ENCODE measurements around the gene PARP16. TPM values are rescaled to one million over a fixed set of nuclear protein-coding genes. Genes with fewer than 3 reads are reported as not detected.

The PARP16 gene
- total RNA-seq, 5 donors from 2014 or later (not counting 1 experiment from before 2014, with no cell fraction given): 16.2 to 23.3 (median 18.5) TPM

GRCh38 chr15:65305776-65306175 lies 19.1 kb upstream of the PARP16 start:
- H3K36me3 Mint-ChIP-seq: no peaks in the 10 kb centered on the region
- H3K4me3 Mint-ChIP-seq: no peak overlapping the region

GRCh38 chr15:65305150-65305758 lies 18.6 kb upstream of the PARP16 start:
- Mint-ChIP-seq H3K4me1 (peaks cover 25% of the 10 kb centered on the region in 3 donors), H3K27ac (peak overlapping the region; percentile 98 to 99), H3K27me3 (no peaks in the 10 kb centered on the region), H3K36me3 (no peaks in the 10 kb centered on the region), H3K9me3 (no peaks in the 10 kb centered on the region), H3K4me3 (peak overlapping the region; percentile 92 to 94 (median 93))
- Histone ChIP-seq H3K27me3 (replicated peaks in 1 of 2; ENCODE audit: control insufficient read depth in 2 of 2, extremely low read depth in 1 of 2, insufficient read depth in 2 of 2, low read length in 1 of 2) (no peaks in the 10 kb centered on the region), H3K9me3 (no peaks in the 10 kb centered on the region), H3K36me3 (ENCODE audit: control insufficient read depth in 2 of 2, extremely low read depth in 1 of 2, insufficient read depth in 1 of 2, low read length in 1 of 2) (no peaks in the 10 kb centered on the region), H3K4me3 (ENCODE audit: control insufficient read depth in 1 of 2, extremely low read depth in 1 of 2, low read length in 1 of 2) (peak overlapping the region in 1 of 2 donors; percentile 60), H3K27ac (ENCODE audit: low read length) (peak overlapping the region; percentile 99), H3K4me1 (ENCODE audit: control insufficient read depth in 1 of 2, extremely low read depth in 1 of 2, insufficient read depth in 2 of 2, low read length in 2 of 2) (peaks cover 11 to 21% of the 10 kb centered on the region in 2 experiments)
- 53% methylated on average over 8 of the region's 14 CpGs for WGBS (ENCODE audit: insufficient coverage)
- ChIA-PET CTCF (interaction anchor here (0.6 to 1.0 kb wide), 11 partner anchors 14 to 411 kb away, joined by 3 to 8 read pairs (median 3); partner anchors contain the start of genes CLPX (in 1 of the 2) and PARP16 (in 1 of the 2)), POLR2A (interaction anchor here (0.6 to 1.9 kb wide), 20 partner anchors 10 to 1445 kb away, joined by 3 to 42 read pairs (median 4); partner anchors contain the start of genes CLPX (in 1 of the 2), PARP16 (in 1 of the 2) and RNU5A-1 (in 1 of the 2))
- DNase-seq: no peak
- ATAC-seq (replicated peaks in 1 of 4): peak in 2 of 4 experiments; percentile 5 to 13

More at GRCh38 chr15:65305776-65306175, 19.1 kb upstream of the PARP16 start:
- H3K27me3 ChIP-seq (replicated peaks in 1 of 2; ENCODE audit: control insufficient read depth in 2 of 2, extremely low read depth in 1 of 2, insufficient read depth in 2 of 2, low read length in 1 of 2): no peaks in the 10 kb centered on the region
- no peaks in the 10 kb centered on the region for H3K36me3 ChIP-seq (ENCODE audit: control insufficient read depth in 2 of 2, extremely low read depth in 1 of 2, insufficient read depth in 1 of 2, low read length in 1 of 2)
- H3K4me1 ChIP-seq (ENCODE audit: control insufficient read depth in 1 of 2, extremely low read depth in 1 of 2, insufficient read depth in 2 of 2, low read length in 2 of 2): peaks cover 9 to 17% of the 10 kb centered on the region in 2 experiments
- WGBS (ENCODE audit: insufficient coverage): no CpG with 5 or more reads among the region's 3 CpGs
- Mint-ChIP-seq H3K27me3 (no peaks in the 10 kb centered on the region), H3K27ac (peak overlapping the region; percentile 65 to 74), H3K4me1 (peaks cover 20 to 25% (median 21%) of the 10 kb centered on the region in 3 donors), H3K9me3 (no peaks in the 10 kb centered on the region)
- no peaks in the 10 kb centered on the region for H3K9me3 ChIP-seq
- no peak overlapping the region for H3K4me3 ChIP-seq (ENCODE audit: control insufficient read depth in 1 of 2, extremely low read depth in 1 of 2, low read length in 1 of 2)
- CTCF ChIA-PET: interaction anchor here (0.6 to 0.9 kb wide), 4 partner anchors 19 to 254 kb away, joined by 3 to 4 read pairs (median 3); no protein-coding TSS in a partner anchor
- POLR2A ChIA-PET: interaction anchor here (0.6 to 1.5 kb wide), 6 partner anchors 13 to 1212 kb away, joined by 3 to 16 read pairs (median 4); partner anchors contain the start of gene CLPX (in 1 of the 2)
- H3K27ac ChIP-seq (ENCODE audit: low read length): no peak overlapping the region
- ATAC-seq (replicated peaks in 1 of 4): no peak
- DNase-seq: no peak

- H3K4me3 Mint-ChIP-seq: peak within 1 kb of the TSS; percentile 92 to 94 (median 93)
- H3K9me3 Mint-ChIP-seq: no peaks in the 10 kb centered on the region
- H3K36me3 Mint-ChIP-seq: no peaks in the 10 kb centered on the region
- POLR2A ChIA-PET: interaction anchor here (0.5 to 1.9 kb wide), 19 partner anchors 9 to 1445 kb away, joined by 3 to 42 read pairs (median 4); partner anchors contain the start of genes CLPX (in 1 of the 2), PARP16 (in 1 of the 2) and RNU5A-1 (in 1 of the 2)
- no peaks in the 10 kb centered on the region for H3K36me3 ChIP-seq (ENCODE audit: control insufficient read depth in 2 of 2, extremely low read depth in 1 of 2, insufficient read depth in 1 of 2, low read length in 1 of 2)
- H3K27me3 Mint-ChIP-seq: no peaks in the 10 kb centered on the region
- H3K27ac Mint-ChIP-seq: peak within 1 kb of the TSS; percentile 98 to 99
- DNase-seq: peak; percentile 37 to 92 (median 67)
- H3K9me3 ChIP-seq: no peaks in the 10 kb centered on the region
- peak within 1 kb of the TSS; percentile 60 to 67 for H3K4me3 ChIP-seq (ENCODE audit: control insufficient read depth in 1 of 2, extremely low read depth in 1 of 2, low read length in 1 of 2)
- WGBS (ENCODE audit: insufficient coverage): 0% methylated on average over 20 of the region's 24 CpGs
- H3K27me3 ChIP-seq (replicated peaks in 1 of 2; ENCODE audit: control insufficient read depth in 2 of 2, extremely low read depth in 1 of 2, insufficient read depth in 2 of 2, low read length in 1 of 2): no peaks in the 10 kb centered on the region
- peak within 1 kb of the TSS; percentile 99 for H3K27ac ChIP-seq (ENCODE audit: low read length)
- H3K4me1 ChIP-seq (ENCODE audit: control insufficient read depth in 1 of 2, extremely low read depth in 1 of 2, insufficient read depth in 2 of 2, low read length in 2 of 2): peaks cover 13 to 28% of the 10 kb centered on the region in 2 experiments
- ATAC-seq (replicated peaks in 1 of 4): peak; percentile 80 to 87 (median 81)
- peaks cover 25 to 32% (median 32%) of the 10 kb centered on the region in 3 donors for H3K4me1 Mint-ChIP-seq
- CTCF ChIA-PET: interaction anchor here (0.6 to 1.0 kb wide), 8 partner anchors 14 to 411 kb away, joined by 3 to 8 read pairs (median 3); partner anchors contain the start of genes CLPX (in 1 of the 2) and PARP16 (in 1 of the 2)
Observed at GRCh38 chr15:65304381-65305149, 17.9 kb upstream of the PARP16 start, which contains the start of gene RNU5B-1. Gene RNU5B-1 (plus strand): TSS chr15:65304677.

GRCh38 chr15:65303687-65304380 lies 17.2 kb upstream of the PARP16 start:
- Histone ChIP-seq H3K9me3 (no peaks in the 10 kb centered on the region), H3K4me3 (ENCODE audit: control insufficient read depth in 1 of 2, extremely low read depth in 1 of 2, low read length in 1 of 2) (peak overlapping the region; percentile 60 to 67), H3K27ac (ENCODE audit: low read length) (peak overlapping the region; percentile 99), H3K36me3 (ENCODE audit: control insufficient read depth in 2 of 2, extremely low read depth in 1 of 2, insufficient read depth in 1 of 2, low read length in 1 of 2) (no peaks in the 10 kb centered on the region), H3K4me1 (ENCODE audit: control insufficient read depth in 1 of 2, extremely low read depth in 1 of 2, insufficient read depth in 2 of 2, low read length in 2 of 2) (peaks cover 13 to 35% of the 10 kb centered on the region in 2 experiments), H3K27me3 (replicated peaks in 1 of 2; ENCODE audit: control insufficient read depth in 2 of 2, extremely low read depth in 1 of 2, insufficient read depth in 2 of 2, low read length in 1 of 2) (no peaks in the 10 kb centered on the region)
- H3K27ac Mint-ChIP-seq: peak overlapping the region; percentile 98 to 99
- H3K4me1 Mint-ChIP-seq: peaks cover 25 to 37% (median 35%) of the 10 kb centered on the region in 3 donors
- ChIA-PET POLR2A (interaction anchor here (0.5 to 1.9 kb wide), 7 partner anchors 8 to 535 kb away, joined by 4 to 42 read pairs (median 7); partner anchors contain the start of genes PARP16 (in 1 of the 2) and RNU5A-1 (in 1 of the 2)), CTCF (interaction anchor here in 1 of 2 donors (0.8 to 1.0 kb wide), 3 partner anchors 15 to 118 kb away, joined by 3 to 8 read pairs (median 5); partner anchors contain the start of genes CLPX and PARP16)
- no peaks in the 10 kb centered on the region for H3K36me3 Mint-ChIP-seq
- WGBS (ENCODE audit: insufficient coverage): 3% methylated on average over 19 of the region's 24 CpGs
- DNase-seq (peak in 4 of 35 experiments; percentile 17 to 42 (median 27)), ATAC-seq (replicated peaks in 1 of 4) (peak; percentile 7 to 15 (median 10))
- no peaks in the 10 kb centered on the region for H3K9me3 Mint-ChIP-seq
- no peaks in the 10 kb centered on the region for H3K27me3 Mint-ChIP-seq
- H3K4me3 Mint-ChIP-seq: peak overlapping the region; percentile 92 to 94 (median 93)

GRCh38 chr15:65302061-65302460 lies 15.4 kb upstream of the PARP16 start:
- ChIA-PET POLR2A (no interaction called here), CTCF (no interaction called here)
- Histone ChIP-seq H3K27me3 (replicated peaks in 1 of 2; ENCODE audit: control insufficient read depth in 2 of 2, extremely low read depth in 1 of 2, insufficient read depth in 2 of 2, low read length in 1 of 2) (no peaks in the 10 kb centered on the region), H3K4me3 (ENCODE audit: control insufficient read depth in 1 of 2, extremely low read depth in 1 of 2, low read length in 1 of 2) (no peak overlapping the region), H3K36me3 (ENCODE audit: control insufficient read depth in 2 of 2, extremely low read depth in 1 of 2, insufficient read depth in 1 of 2, low read length in 1 of 2) (no peaks in the 10 kb centered on the region), H3K4me1 (ENCODE audit: control insufficient read depth in 1 of 2, extremely low read depth in 1 of 2, insufficient read depth in 2 of 2, low read length in 2 of 2) (peaks cover 13 to 53% of the 10 kb centered on the region in 2 experiments), H3K27ac (ENCODE audit: low read length) (no peak overlapping the region), H3K9me3 (no peaks in the 10 kb centered on the region)
- DNase-seq: no peak
- Mint-ChIP-seq H3K9me3 (no peaks in the 10 kb centered on the region), H3K27ac (no peak overlapping the region), H3K36me3 (no peaks in the 10 kb centered on the region), H3K4me1 (peaks cover 33 to 52% (median 43%) of the 10 kb centered on the region in 3 donors), H3K4me3 (peak overlapping the region in 1 of 3 donors; percentile 94), H3K27me3 (no peaks in the 10 kb centered on the region)
- 92% methylated on average over 19 of the region's 24 CpGs for WGBS (ENCODE audit: insufficient coverage)
- no peak for ATAC-seq (replicated peaks in 1 of 4)
